Mesodermal cell (in vitro differentiated cells): ENCODE results near the gene AR.

Source experiments
- H3K27ac ChIP-seq: 2 replicates; pipeline ENCODE4 v1.7.0; 2013; ENCODE audit warnings: mild to moderate bottlenecking, low read depth, low read length, moderate library complexity; ENCODE audit not compliant: severe bottlenecking
- H3K36me3 ChIP-seq: 2 replicates; pipeline ENCODE4 v1.7.1; 2013; ENCODE audit warnings: mild to moderate bottlenecking, low read length, moderate library complexity; ENCODE audit not compliant: control insufficient read depth, insufficient read depth
- H3K4me1 ChIP-seq: one replicate; pipeline ENCODE4 v1.7.1; 2013; ENCODE audit warnings: mild to moderate bottlenecking, low read length; ENCODE audit not compliant: insufficient read depth, control insufficient read depth, poor library complexity, severe bottlenecking
- H3K4me3 ChIP-seq: 2 replicates; pipeline ENCODE4 v1.7.0; 2013; ENCODE audit warnings: low read length, control low read depth, mild to moderate bottlenecking; ENCODE audit not compliant: insufficient read depth, poor library complexity, severe bottlenecking; ENCODE audit errors: extremely low read depth
- H3K9me3 ChIP-seq: 2 replicates; pipeline ENCODE4 v1.7.1; 2013; ENCODE audit warnings: mild to moderate bottlenecking, low read length, moderate library complexity; ENCODE audit not compliant: control insufficient read depth
- WGBS, 2 experiments: methylation state at CpG; one replicate each; pipeline ENCODE4 v1.1.5; 2013; ENCODE audit warnings: missing lambda C conversion rate in 2 of 2; ENCODE audit not compliant: insufficient coverage in 2 of 2; 5-methylcytosine and 5-hydroxymethylcytosine counted together

The AR gene

DNA sequence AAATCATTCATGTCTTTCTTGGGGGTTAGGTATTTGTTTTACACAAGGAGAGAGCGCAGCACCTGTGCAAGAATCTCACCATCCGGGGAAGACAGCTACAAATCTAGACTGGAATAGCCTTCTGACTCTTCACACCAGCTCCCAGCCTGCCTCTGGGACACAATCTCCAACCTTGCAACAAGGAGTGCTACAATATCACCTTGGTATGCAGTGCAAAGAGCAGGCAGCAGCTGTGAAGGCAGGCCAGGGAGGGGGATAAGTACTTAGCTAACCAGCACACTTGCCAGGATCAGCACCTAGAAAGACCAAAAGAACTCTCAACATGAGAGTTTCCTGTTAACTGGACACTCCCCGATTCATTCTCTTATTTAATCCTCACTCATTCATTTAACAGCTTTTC is 235.3 kb downstream of the AR start:
- H3K27ac ChIP-seq = no peak overlapping the region
- no peaks in the 10 kb centered on the region for H3K36me3 ChIP-seq
- WGBS, 2 experiments = 100% methylated on average over 1 of the region's 3 CpGs
- no peaks in the 10 kb centered on the region for H3K9me3 ChIP-seq
- H3K4me1 ChIP-seq = no peaks in the 10 kb centered on the region
- H3K4me3 ChIP-seq = no peak overlapping the region
